CD8-positive, alpha-beta memory T cell (primary cell): ENCODE results near the gene INSC. TPM values are rescaled to one million over a fixed set of nuclear protein-coding genes. Genes with fewer than 3 reads are reported as not detected.

Experiments
- CTCF ChIA-PET: fragments of 350-600 bp; sonication (Branson Sonifier 250); formaldehyde crosslinking; loops from one replicate; lab custom pipeline; 2021; ENCODE audit warnings: antibody characterized with exemption; lab: Charles Lee
- POLR2A ChIA-PET: fragments of 350-600 bp; sonication (Branson Sonifier 250); formaldehyde crosslinking; loops from one replicate; lab custom pipeline; 2021; ENCODE audit warnings: antibody characterized with exemption; lab: Charles Lee
- DNase-seq, 5 donors: peaks; one replicate each; pipeline versions ENCODE4 v3.0.0 to v3.0.0-alpha.2; 2020 to 2022; ENCODE audit warnings: mixed read lengths in 1 of 5
- H3K27ac ChIP-seq: one replicate; pipeline ENCODE4 v1.7.0; 2013; ENCODE audit warnings: low read depth, mild to moderate bottlenecking, low read length, moderate library complexity
- H3K27me3 ChIP-seq: 2 replicates; pipeline ENCODE4 v1.7.0; 2013; ENCODE audit warnings: low read length, mild to moderate bottlenecking; ENCODE audit not compliant: insufficient read depth, poor library complexity, severe bottlenecking
- H3K36me3 ChIP-seq: 2 replicates; pipeline ENCODE4 v1.7.0; 2013; ENCODE audit warnings: mild to moderate bottlenecking, low read length, moderate library complexity; ENCODE audit not compliant: insufficient read depth
- H3K4me1 ChIP-seq: 2 replicates; pipeline ENCODE4 v1.7.0; 2013; ENCODE audit warnings: mild to moderate bottlenecking, low read length, moderate library complexity; ENCODE audit not compliant: insufficient read depth
- H3K4me3 ChIP-seq: 2 replicates; pipeline ENCODE4 v1.7.0; 2013; ENCODE audit warnings: mild to moderate bottlenecking, low read length
- H3K9me3 ChIP-seq: 2 replicates; pipeline ENCODE4 v1.7.0; 2013; ENCODE audit warnings: mild to moderate bottlenecking, low read length
- H3K27ac Mint-ChIP-seq, 8 donors: one replicate each; pipeline ENCODE4 v1.8.0; 2020 to 2021; ENCODE audit warnings: mixed read lengths in 8 of 8, mild to moderate bottlenecking in 6 of 8, inconsistent platforms in 3 of 8, moderate library complexity in 3 of 8
- H3K27me3 Mint-ChIP-seq, 2 donors: one replicate each; pipeline ENCODE4 v1.8.0; 2020 to 2021; ENCODE audit warnings: mixed read lengths in 2 of 2, mild to moderate bottlenecking in 1 of 2, moderate library complexity in 1 of 2
- H3K36me3 Mint-ChIP-seq, 3 donors: one replicate each; pipeline ENCODE4 v1.8.0; 2020 to 2021; ENCODE audit warnings: mixed read lengths in 3 of 3, inconsistent platforms in 1 of 3, mild to moderate bottlenecking in 1 of 3
- H3K4me1 Mint-ChIP-seq, 3 donors: one replicate each; pipeline ENCODE4 v1.8.0; 2020 to 2021; ENCODE audit warnings: mixed read lengths in 3 of 3, inconsistent platforms in 1 of 3, mild to moderate bottlenecking in 1 of 3
- H3K4me3 Mint-ChIP-seq, 7 donors: one replicate each; pipeline ENCODE4 v1.8.0; 2020 to 2021; ENCODE audit warnings: mixed read lengths in 7 of 7, mild to moderate bottlenecking in 6 of 7, moderate library complexity in 4 of 7, inconsistent platforms in 2 of 7
- H3K9me3 Mint-ChIP-seq, 5 donors: one replicate each; pipeline ENCODE4 v1.8.0; 2020 to 2022; ENCODE audit warnings: mixed read lengths in 5 of 5, mild to moderate bottlenecking in 3 of 5, moderate library complexity in 2 of 5, inconsistent platforms in 1 of 5
- polyA plus RNA-seq: library from polyadenylated mRNA; unstranded; fragments of 300-500 nt; fragmentation: Illumina TruSeq; gene quantifications from one replicate; pipeline ENCODE4 v1.2.3, GENCODE V29; 2021
- total RNA-seq, 2 experiments: library from RNA; stranded (reverse); gene quantifications; one replicate each; pipeline ENCODE4 v1.2.3, GENCODE V29; 2021

The INSC gene
- total and polyA plus RNA-seq, 3 experiments from 2014 or later = not detected

- H3K27me3 ChIP-seq = peaks cover 13% of the 10 kb centered on the region
- no peak overlapping the region for H3K4me3 ChIP-seq
- CTCF ChIA-PET = interaction anchor here (3.8 kb wide), 1 partner anchor 10 kb away, joined by 18 read pairs; no protein-coding TSS in a partner anchor
- no peaks in the 10 kb centered on the region for H3K36me3 ChIP-seq
- peaks cover 0 to 1% (median 0%) of the 10 kb centered on the region in 3 donors for H3K36me3 Mint-ChIP-seq
- H3K9me3 Mint-ChIP-seq = no peaks in the 10 kb centered on the region
- no peaks in the 10 kb centered on the region for H3K4me1 ChIP-seq
- POLR2A ChIA-PET = no interaction called here
- DNase-seq = no peak
- no peaks in the 10 kb centered on the region for H3K9me3 ChIP-seq
- H3K4me1 Mint-ChIP-seq = peaks cover 9 to 17% (median 12%) of the 10 kb centered on the region in 3 donors
- H3K4me3 Mint-ChIP-seq = no peak overlapping the region
- peaks cover 16 to 32% of the 10 kb centered on the region in 2 donors for H3K27me3 Mint-ChIP-seq
- H3K27ac ChIP-seq = no peak overlapping the region
- no peak overlapping the region for H3K27ac Mint-ChIP-seq
Observed at GRCh38 chr11:15111215-15111614, 3.5 kb upstream of the INSC start.

GRCh38 chr11:15112131-15112541 is 2.6 kb upstream of the INSC start:
- ChIA-PET CTCF (interaction anchor here (3.8 kb wide), 1 partner anchor 11 kb away, joined by 18 read pairs; no protein-coding TSS in a partner anchor), POLR2A (no interaction called here)
- peaks cover 16 to 39% of the 10 kb centered on the region in 2 donors for H3K27me3 Mint-ChIP-seq
- H3K27ac Mint-ChIP-seq = no peak overlapping the region
- no peak for DNase-seq
- H3K36me3 Mint-ChIP-seq = peaks cover 0 to 1% (median 0%) of the 10 kb centered on the region in 3 donors
- no peak overlapping the region for H3K4me3 Mint-ChIP-seq
- Histone ChIP-seq H3K36me3 (no peaks in the 10 kb centered on the region), H3K27ac (no peak overlapping the region), H3K9me3 (no peaks in the 10 kb centered on the region), H3K27me3 (peaks cover 16% of the 10 kb centered on the region), H3K4me3 (no peak overlapping the region), H3K4me1 (no peaks in the 10 kb centered on the region)
- no peaks in the 10 kb centered on the region for H3K9me3 Mint-ChIP-seq
- H3K4me1 Mint-ChIP-seq = peaks cover 9 to 17% (median 12%) of the 10 kb centered on the region in 3 donors

GRCh38 chr11:15113381-15113780 is 1.3 kb upstream of the INSC start:
- Histone ChIP-seq H3K27me3 (peaks cover 21% of the 10 kb centered on the region), H3K9me3 (no peaks in the 10 kb centered on the region), H3K4me1 (no peaks in the 10 kb centered on the region), H3K4me3 (no peak overlapping the region), H3K27ac (no peak overlapping the region), H3K36me3 (no peaks in the 10 kb centered on the region)
- DNase-seq = no peak
- peaks cover 9 to 17% (median 12%) of the 10 kb centered on the region in 3 donors for H3K4me1 Mint-ChIP-seq
- H3K27me3 Mint-ChIP-seq = peaks cover 21 to 51% of the 10 kb centered on the region in 2 donors
- CTCF ChIA-PET = interaction anchor here (0.9 to 1.3 kb wide), 2 partner anchors 12 to 13 kb away, joined by 3 to 4 read pairs; no protein-coding TSS in a partner anchor
- peaks cover 0 to 1% (median 0%) of the 10 kb centered on the region in 3 donors for H3K36me3 Mint-ChIP-seq
- peak overlapping the region in 1 of 8 donors; percentile 9 for H3K27ac Mint-ChIP-seq
- POLR2A ChIA-PET = no interaction called here
- no peaks in the 10 kb centered on the region for H3K9me3 Mint-ChIP-seq
- peak overlapping the region in 3 of 7 donors; percentile 1 to 45 (median 4) for H3K4me3 Mint-ChIP-seq

DNA sequence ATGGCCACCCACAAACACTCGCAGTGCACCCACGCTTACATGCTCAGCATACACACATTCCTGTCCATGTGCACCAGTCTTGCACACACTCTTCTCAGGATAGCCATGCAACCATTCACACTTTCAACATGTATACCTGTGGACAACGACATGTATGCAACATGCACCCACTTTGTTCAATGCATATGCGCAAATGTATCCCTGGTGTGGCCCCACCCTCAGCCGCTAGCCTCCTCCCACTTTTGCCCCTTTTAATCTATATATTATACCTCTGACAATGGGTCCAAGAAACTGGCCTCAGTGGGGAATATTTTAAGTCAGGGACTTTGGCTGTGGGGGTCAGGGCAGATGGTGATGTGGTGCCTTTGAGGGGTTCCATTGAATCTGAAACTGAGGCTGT is 963 bp downstream of the INSC start:
- Mint-ChIP-seq H3K27ac (no peak overlapping the region), H3K4me3 (no peak overlapping the region), H3K27me3 (peaks cover 27 to 63% of the 10 kb centered on the region in 2 donors), H3K9me3 (no peaks in the 10 kb centered on the region), H3K36me3 (peaks cover 0 to 1% (median 0%) of the 10 kb centered on the region in 3 donors), H3K4me1 (peaks cover 9 to 17% (median 12%) of the 10 kb centered on the region in 3 donors)
- ChIA-PET CTCF (no interaction called here), POLR2A (no interaction called here)
- H3K36me3 ChIP-seq = no peaks in the 10 kb centered on the region
- no peak overlapping the region for H3K4me3 ChIP-seq
- H3K4me1 ChIP-seq = no peaks in the 10 kb centered on the region
- no peak for DNase-seq
- H3K9me3 ChIP-seq = no peaks in the 10 kb centered on the region
- H3K27ac ChIP-seq = no peak overlapping the region
- H3K27me3 ChIP-seq = peaks cover 21% of the 10 kb centered on the region

- ChIA-PET CTCF (interaction anchor here (1.1 to 1.3 kb wide), 2 partner anchors 10 to 211 kb away, joined by 3 read pairs; no protein-coding TSS in a partner anchor), POLR2A (no interaction called here)
- peaks cover 21% of the 10 kb centered on the region for H3K27me3 ChIP-seq
- DNase-seq = no peak
- Mint-ChIP-seq H3K4me3 (no peak overlapping the region), H3K27me3 (peaks cover 29 to 70% of the 10 kb centered on the region in 2 donors), H3K36me3 (peaks cover 0 to 1% (median 0%) of the 10 kb centered on the region in 3 donors), H3K9me3 (no peaks in the 10 kb centered on the region), H3K4me1 (peaks cover 9 to 17% (median 12%) of the 10 kb centered on the region in 3 donors), H3K27ac (no peak overlapping the region)
- H3K36me3 ChIP-seq = no peaks in the 10 kb centered on the region
- H3K4me1 ChIP-seq = no peaks in the 10 kb centered on the region
- H3K27ac ChIP-seq = no peak overlapping the region
- H3K9me3 ChIP-seq = no peaks in the 10 kb centered on the region
- H3K4me3 ChIP-seq = no peak overlapping the region
Observed at GRCh38 chr11:15117751-15118150, 3.0 kb downstream of the INSC start.

- H3K9me3 ChIP-seq = no peaks in the 10 kb centered on the region
- H3K36me3 ChIP-seq = no peaks in the 10 kb centered on the region
- Mint-ChIP-seq H3K27ac (no peak overlapping the region), H3K4me1 (peaks cover 7 to 14% (median 9%) of the 10 kb centered on the region in 3 donors), H3K27me3 (peaks cover 26 to 76% of the 10 kb centered on the region in 2 donors), H3K36me3 (peaks cover 0 to 1% (median 0%) of the 10 kb centered on the region in 3 donors), H3K9me3 (no peaks in the 10 kb centered on the region), H3K4me3 (no peak overlapping the region)
- DNase-seq = no peak
- CTCF ChIA-PET = interaction anchor here (1.1 to 1.3 kb wide), 2 partner anchors 10 to 212 kb away, joined by 3 read pairs; no protein-coding TSS in a partner anchor
- no peak overlapping the region for H3K4me3 ChIP-seq
- POLR2A ChIA-PET = no interaction called here
- H3K27me3 ChIP-seq = peaks cover 20% of the 10 kb centered on the region
- H3K4me1 ChIP-seq = no peaks in the 10 kb centered on the region
- no peak overlapping the region for H3K27ac ChIP-seq
Observed at GRCh38 chr11:15118431-15118830, 3.7 kb downstream of the INSC start.

DNA sequence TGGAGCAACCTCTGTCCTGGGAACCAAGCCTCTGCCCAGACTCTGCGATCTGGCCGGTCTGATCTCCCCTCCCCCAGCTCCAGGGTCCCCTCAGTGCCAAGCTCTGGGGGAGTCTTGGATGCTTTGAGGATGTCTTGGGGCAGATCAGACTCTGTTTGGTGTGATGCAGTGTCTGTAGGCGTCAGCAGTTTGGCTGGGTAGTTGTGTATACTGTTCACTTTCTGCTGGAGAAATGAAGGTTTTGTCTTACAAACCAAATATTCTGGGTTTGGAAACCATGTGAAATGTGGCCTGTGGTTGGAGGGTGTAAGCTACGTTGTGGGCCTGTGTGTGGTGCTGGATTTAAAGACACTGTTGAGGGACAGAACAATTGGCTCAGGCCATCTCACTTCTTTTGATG is 4.6 kb downstream of the INSC start:
- Mint-ChIP-seq H3K4me1 (peaks cover 0 to 8% (median 0%) of the 10 kb centered on the region in 3 donors), H3K27ac (no peak overlapping the region), H3K4me3 (no peak overlapping the region), H3K9me3 (no peaks in the 10 kb centered on the region), H3K36me3 (peaks cover 0 to 1% (median 0%) of the 10 kb centered on the region in 3 donors), H3K27me3 (peaks cover 24 to 74% of the 10 kb centered on the region in 2 donors)
- Histone ChIP-seq H3K4me3 (no peak overlapping the region), H3K27ac (no peak overlapping the region), H3K9me3 (no peaks in the 10 kb centered on the region), H3K27me3 (peaks cover 16% of the 10 kb centered on the region), H3K36me3 (no peaks in the 10 kb centered on the region), H3K4me1 (no peaks in the 10 kb centered on the region)
- POLR2A ChIA-PET = no interaction called here
- CTCF ChIA-PET = no interaction called here
- DNase-seq = no peak

- ChIA-PET CTCF (no interaction called here), POLR2A (no interaction called here)
- Histone ChIP-seq H3K9me3 (no peaks in the 10 kb centered on the region), H3K4me1 (no peaks in the 10 kb centered on the region), H3K27ac (no peak overlapping the region), H3K27me3 (peaks cover 16% of the 10 kb centered on the region), H3K36me3 (no peaks in the 10 kb centered on the region), H3K4me3 (no peak overlapping the region)
- H3K4me1 Mint-ChIP-seq = peaks cover 0 to 7% (median 0%) of the 10 kb centered on the region in 3 donors
- H3K36me3 Mint-ChIP-seq = peaks cover 0 to 1% (median 0%) of the 10 kb centered on the region in 3 donors
- peaks cover 24 to 76% of the 10 kb centered on the region in 2 donors for H3K27me3 Mint-ChIP-seq
- no peak overlapping the region for H3K27ac Mint-ChIP-seq
- H3K9me3 Mint-ChIP-seq = no peaks in the 10 kb centered on the region
- H3K4me3 Mint-ChIP-seq = no peak overlapping the region
- DNase-seq = no peak
Observed at GRCh38 chr11:15119826-15120225, 5.1 kb downstream of the INSC start.
